BE2C (cell line): ENCODE results near the gene CEP41.

Experiments used
- DNase-seq: peaks from one replicate; pipeline ENCODE4 v3.0.0-alpha.2; 2020
- H3K27me3 ChIP-seq: fragments of 250-450 bp; sonication (Bioruptor Pico); 2 replicates; pipeline ENCODE4 v1.5.1; 2020; ENCODE audit warnings: mild to moderate bottlenecking
- H3K36me3 ChIP-seq: fragments of 250-450 bp; sonication (Bioruptor Pico); 2 replicates; pipeline ENCODE4 v1.5.1; 2020; ENCODE audit warnings: mild to moderate bottlenecking
- H3K4me1 ChIP-seq: fragments of 250-450 bp; sonication (Bioruptor Pico); 2 replicates; pipeline ENCODE4 v1.5.1; 2020
- H3K4me3 ChIP-seq: 2 replicates; pipeline ENCODE4 v1.5.1; 2011; ENCODE audit warnings: low read depth, low read length
- H3K9me3 ChIP-seq: fragments of 250-450 bp; sonication (Bioruptor Pico); 2 replicates; pipeline ENCODE4 v1.5.1; 2020
- CTCF ChIP-seq: IDR thresholded peaks from 2 replicates; pipeline ENCODE4 v1.5.1; 2012; ENCODE audit warnings: mild to moderate bottlenecking, low read depth, low read length

CEP41 gene

GRCh38 chr7:130486114-130486953, 45.5 kb upstream of the CEP41 start:
- Histone ChIP-seq H3K4me1 (no peaks in the 10 kb centered on the region), H3K9me3 (no peaks in the 10 kb centered on the region), H3K4me3 (no peak overlapping the region), H3K27me3 (peaks cover 6% of the 10 kb centered on the region), H3K36me3 (no peaks in the 10 kb centered on the region)
- peak; percentile 10 for DNase-seq
- 0 out of 2 replicates have a peak, but pooled peaks have one; percentile 28 for TF ChIP-seq CTCF

DNA sequence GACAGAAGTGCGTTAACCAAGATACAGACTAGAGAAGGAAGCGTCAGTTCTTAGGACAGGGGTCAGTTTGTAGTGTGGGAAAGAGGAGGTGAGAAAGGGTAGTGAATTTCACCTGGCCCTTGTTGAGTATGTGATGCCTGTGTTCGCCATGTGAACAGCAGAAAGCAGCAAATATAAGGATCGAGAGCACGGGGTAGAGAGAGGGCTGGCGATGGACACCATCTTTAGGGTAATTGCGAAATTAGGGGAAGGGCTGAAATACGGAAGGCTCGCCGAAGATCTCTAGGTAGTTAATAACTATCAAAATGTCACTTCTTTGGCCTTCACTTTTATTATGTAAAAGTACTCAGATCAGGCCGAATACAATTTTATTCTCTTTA, 44.9 kb upstream of the CEP41 start:
- no peak overlapping the region for H3K4me3 ChIP-seq
- no peaks in the 10 kb centered on the region for H3K36me3 ChIP-seq

GRCh38 chr7:130483031-130483430, 42.2 kb upstream of the CEP41 start:
- H3K27me3 ChIP-seq, result no peaks in the 10 kb centered on the region
- TF ChIP-seq CTCF, result no peak
- H3K4me1 ChIP-seq, result no peaks in the 10 kb centered on the region
- no peaks in the 10 kb centered on the region for H3K9me3 ChIP-seq
- H3K36me3 ChIP-seq, result no peaks in the 10 kb centered on the region
- no peak for DNase-seq
- H3K4me3 ChIP-seq, result no peak overlapping the region

More for the DNA sequence above, 44.9 kb upstream of the CEP41 start:
- TF ChIP-seq CTCF, result no peak
- no peaks in the 10 kb centered on the region for H3K27me3 ChIP-seq
- H3K9me3 ChIP-seq, result no peaks in the 10 kb centered on the region
- DNase-seq, result no peak
- no peaks in the 10 kb centered on the region for H3K4me1 ChIP-seq

DNA sequence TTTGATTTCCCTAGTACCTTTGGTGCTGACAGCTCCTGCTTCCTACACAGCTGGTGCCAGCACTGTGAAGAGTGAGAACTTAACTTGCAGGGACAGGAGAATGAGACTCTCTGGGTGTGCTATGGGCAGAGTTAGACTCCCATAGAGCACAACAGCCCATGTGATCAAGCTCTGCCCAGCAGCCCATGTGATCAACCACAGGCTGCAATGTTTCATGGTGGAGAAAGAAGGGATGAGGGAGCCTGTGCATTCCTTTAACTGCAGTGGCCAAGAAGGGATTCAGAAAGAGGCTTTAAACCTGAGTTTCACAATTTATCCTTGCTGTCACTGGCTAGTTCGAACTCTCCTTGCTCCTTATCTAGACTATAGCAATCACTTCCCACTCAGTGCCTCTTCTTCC, 41.1 kb upstream of the CEP41 start:
- no peak for TF ChIP-seq CTCF
- Histone ChIP-seq H3K4me1 (no peaks in the 10 kb centered on the region), H3K9me3 (no peaks in the 10 kb centered on the region; the same call in 1 of the 2 replicates), H3K4me3 (no peak overlapping the region), H3K36me3 (no peaks in the 10 kb centered on the region), H3K27me3 (no peaks in the 10 kb centered on the region)
- no peak for DNase-seq

DNA sequence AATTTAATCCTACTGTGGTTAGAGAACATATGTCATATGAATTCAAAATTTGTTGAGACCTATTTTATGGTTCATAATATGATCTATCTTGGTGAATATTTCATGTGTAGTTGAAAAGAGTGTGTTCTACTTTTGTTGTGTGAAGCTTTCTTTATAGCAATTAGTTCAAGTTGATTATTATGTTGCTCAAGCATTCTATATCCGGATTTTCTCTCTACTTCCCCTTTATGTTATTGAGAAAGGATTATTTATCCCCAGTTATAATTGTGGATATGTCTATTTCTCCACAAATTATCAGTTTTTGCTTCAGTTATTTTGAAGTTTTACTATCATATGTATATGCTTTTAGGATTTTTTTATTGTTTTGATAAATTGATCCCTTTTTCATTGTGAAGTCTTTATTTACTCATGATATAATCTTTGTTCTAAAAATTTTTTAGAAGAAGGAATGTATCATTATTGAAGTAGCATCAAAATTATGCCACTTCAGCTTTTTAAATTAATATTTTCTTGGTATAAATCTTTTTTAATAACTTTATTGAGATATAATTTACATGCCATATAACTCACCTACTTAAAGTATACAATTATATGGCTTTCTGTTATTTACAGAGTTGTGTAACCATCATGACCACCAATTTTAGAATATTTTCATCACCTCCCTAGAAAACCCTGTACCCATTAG, 39.0 kb upstream of the CEP41 start:
- no peak for TF ChIP-seq CTCF
- Histone ChIP-seq H3K4me3 (no peak overlapping the region), H3K9me3 (no peaks in the 10 kb centered on the region; the same call in 1 of the 2 replicates), H3K27me3 (no peaks in the 10 kb centered on the region), H3K4me1 (no peaks in the 10 kb centered on the region), H3K36me3 (no peaks in the 10 kb centered on the region)
- DNase-seq, result no peak

DNA sequence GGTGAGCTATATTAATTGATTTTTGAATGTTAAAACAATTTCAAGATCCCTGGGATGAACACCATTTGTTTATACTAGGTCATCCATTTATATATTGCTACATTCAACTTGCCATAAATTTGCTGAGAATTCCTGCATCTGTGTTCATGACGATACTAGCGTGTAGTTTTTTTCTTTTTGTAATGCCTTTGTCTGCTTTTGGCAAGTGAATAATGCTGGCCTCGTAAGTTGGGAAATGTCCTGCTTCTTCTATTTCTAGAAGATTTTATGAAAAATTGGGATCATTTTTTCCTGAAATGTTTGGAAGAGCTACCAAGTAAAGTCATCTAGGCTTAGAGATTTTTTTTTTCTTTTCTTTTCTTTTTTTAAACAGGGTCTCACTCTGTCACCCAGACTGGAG, 38.2 kb upstream of the CEP41 start:
- no peak for TF ChIP-seq CTCF
- no peak for DNase-seq
- no peaks in the 10 kb centered on the region for H3K4me1 ChIP-seq
- no peaks in the 10 kb centered on the region; the same call in 1 of the 2 replicates for H3K9me3 ChIP-seq
- H3K36me3 ChIP-seq, result no peaks in the 10 kb centered on the region
- H3K4me3 ChIP-seq, result no peak overlapping the region
- no peaks in the 10 kb centered on the region for H3K27me3 ChIP-seq
